Hepatocyte (in vitro differentiated cells): ENCODE measurements around the gene NLRC3. TPM values are rescaled to one million over a fixed set of nuclear protein-coding genes. Genes with fewer than 3 reads are reported as not detected.

Source experiments
- DNase-seq: peaks from one replicate; pipeline ENCODE4 v3.0.0-alpha.2; 2016; ENCODE audit warnings: low spot score
- H2AFZ ChIP-seq: fragments of 200-600 bp; sonication (generic); 2 replicates; pipeline ENCODE4 v1.6.0; 2016; ENCODE audit warnings: antibody characterized with exemption, mild to moderate bottlenecking
- H3K27ac ChIP-seq: fragments of 200-600 bp; sonication (generic); 2 replicates; pipeline ENCODE4 v1.5.1; 2016; ENCODE audit warnings: mild to moderate bottlenecking
- H3K27me3 ChIP-seq: fragments of 200-600 bp; sonication (generic); 2 replicates; pipeline ENCODE4 v1.6.1; 2016
- H3K36me3 ChIP-seq: fragments of 200-600 bp; sonication (generic); replicated peaks from 2 replicates; pipeline ENCODE4 v1.5.1; 2016; ENCODE audit warnings: low read depth; ENCODE audit not compliant: insufficient read depth
- H3K4me1 ChIP-seq: fragments of 200-600 bp; sonication (generic); 2 replicates; pipeline ENCODE4 v1.5.1; 2016; ENCODE audit warnings: mild to moderate bottlenecking, moderate library complexity; ENCODE audit not compliant: insufficient read depth
- H3K4me2 ChIP-seq: fragments of 200-600 bp; sonication (generic); 2 replicates; pipeline ENCODE4 v1.6.0; 2016
- H3K4me3 ChIP-seq: fragments of 200-600 bp; sonication (generic); 2 replicates; pipeline ENCODE4 v1.5.1; 2016; ENCODE audit warnings: mild to moderate bottlenecking
- H3K79me2 ChIP-seq: fragments of 200-600 bp; sonication (generic); 2 replicates; pipeline ENCODE4 v1.6.0; 2017; ENCODE audit warnings: mild to moderate bottlenecking
- H3K9me2 ChIP-seq: fragments of 200-600 bp; sonication (generic); replicated peaks from 2 replicates; pipeline ENCODE4 v1.6.0; 2017; ENCODE audit warnings: mild to moderate bottlenecking; ENCODE audit not compliant: insufficient read depth
- H3K9me3 ChIP-seq: fragments of 200-600 bp; sonication (generic); 2 replicates; pipeline ENCODE4 v1.5.1; 2016; ENCODE audit warnings: low read depth, mild to moderate bottlenecking
- H4K20me1 ChIP-seq: fragments of 200-600 bp; sonication (generic); 2 replicates; pipeline ENCODE4 v1.6.0; 2016; ENCODE audit warnings: mild to moderate bottlenecking; ENCODE audit not compliant: insufficient read depth, poor library complexity, severe bottlenecking
- EZH2 ChIP-seq: fragments of 200-600 bp; sonication (generic); IDR thresholded peaks from 2 replicates; pipeline ENCODE4 v1.6.1; 2016; ENCODE audit warnings: antibody characterized with exemption, mild to moderate bottlenecking, borderline replicate concordance
- EZH2phosphoT487 ChIP-seq: fragments of 200-600 bp; sonication (generic); IDR thresholded peaks from one replicate; pipeline ENCODE4 v1.6.1; 2018; ENCODE audit warnings: antibody characterized with exemption, mild to moderate bottlenecking, low read depth, moderate library complexity; ENCODE audit not compliant: unreplicated experiment, severe bottlenecking
- WGBS: methylation state at CpG from one replicate; pipeline ENCODE4 v1.1.6; 2016; ENCODE audit warnings: low lambda C conversion rate; ENCODE audit errors: missing lambda C conversion rate; 5-methylcytosine and 5-hydroxymethylcytosine counted together
- polyA plus RNA-seq: library from polyadenylated mRNA; unstranded; fragments of >200 nt; fragmentation: Nextera tagmentation; extraction: Ambion mirVana; gene quantifications from 2 replicates; pipeline ENCODE4 v1.2.1, GENCODE V29; 2016
- total RNA-seq: library from RNA; depleted of rRNA; stranded (reverse); fragments of >200 nt; gene quantifications from 2 replicates; pipeline ENCODE4 v1.2.3, GENCODE V29; 2014
- TF ChIP-seq, protein P1 (sequence below): fragments of 200-600 bp; sonication (generic); IDR thresholded peaks from 2 replicates; pipeline ENCODE4 v1.5.1; 2016; ENCODE audit warnings: antibody characterized with exemption, mild to moderate bottlenecking; ENCODE audit not compliant: poor library complexity

NLRC3 gene
- total and polyA plus RNA-seq, 2 experiments from 2014 or later = 0.10 to 0.15 TPM

DNA sequence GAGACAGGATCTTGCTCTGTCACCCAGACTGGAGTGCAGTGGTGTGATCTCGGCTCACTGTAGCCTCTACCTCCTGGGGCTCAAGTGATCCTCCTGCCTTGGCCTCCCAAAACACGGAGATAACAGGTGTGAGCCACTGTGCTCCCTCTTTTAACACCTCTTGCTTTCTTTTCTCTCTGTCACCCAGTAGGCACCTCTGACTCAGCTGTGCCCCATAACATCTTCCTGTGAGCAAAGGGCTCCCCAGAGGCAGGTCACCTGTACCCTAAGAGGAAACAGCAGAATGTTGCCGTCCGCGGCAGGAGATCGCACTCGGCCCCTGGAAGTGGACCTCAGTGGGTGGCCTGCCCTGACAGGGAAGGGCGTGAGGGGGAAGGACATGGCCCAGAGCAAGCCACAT lies 918 bp upstream of the NLRC3 start:
- WGBS = 92% methylated on average over 8 of the region's 8 CpGs
- Histone ChIP-seq H3K9me2 (no peaks in the 10 kb centered on the region), H3K9me3 (no peaks in the 10 kb centered on the region), H3K27ac (no peak overlapping the region), H3K36me3 (no peaks in the 10 kb centered on the region), H3K4me3 (no peak overlapping the region), H3K79me2 (no peaks in the 10 kb centered on the region), H4K20me1 (no peaks in the 10 kb centered on the region), H3K4me2 (no peak overlapping the region), H2AFZ (no peak overlapping the region), H3K27me3 (no peaks in the 10 kb centered on the region), H3K4me1 (peaks cover 19% of the 10 kb centered on the region)
- TF ChIP-seq EZH2phosphoT487 (no peak), EZH2 (no peak)
- TF ChIP-seq, protein P1, sequence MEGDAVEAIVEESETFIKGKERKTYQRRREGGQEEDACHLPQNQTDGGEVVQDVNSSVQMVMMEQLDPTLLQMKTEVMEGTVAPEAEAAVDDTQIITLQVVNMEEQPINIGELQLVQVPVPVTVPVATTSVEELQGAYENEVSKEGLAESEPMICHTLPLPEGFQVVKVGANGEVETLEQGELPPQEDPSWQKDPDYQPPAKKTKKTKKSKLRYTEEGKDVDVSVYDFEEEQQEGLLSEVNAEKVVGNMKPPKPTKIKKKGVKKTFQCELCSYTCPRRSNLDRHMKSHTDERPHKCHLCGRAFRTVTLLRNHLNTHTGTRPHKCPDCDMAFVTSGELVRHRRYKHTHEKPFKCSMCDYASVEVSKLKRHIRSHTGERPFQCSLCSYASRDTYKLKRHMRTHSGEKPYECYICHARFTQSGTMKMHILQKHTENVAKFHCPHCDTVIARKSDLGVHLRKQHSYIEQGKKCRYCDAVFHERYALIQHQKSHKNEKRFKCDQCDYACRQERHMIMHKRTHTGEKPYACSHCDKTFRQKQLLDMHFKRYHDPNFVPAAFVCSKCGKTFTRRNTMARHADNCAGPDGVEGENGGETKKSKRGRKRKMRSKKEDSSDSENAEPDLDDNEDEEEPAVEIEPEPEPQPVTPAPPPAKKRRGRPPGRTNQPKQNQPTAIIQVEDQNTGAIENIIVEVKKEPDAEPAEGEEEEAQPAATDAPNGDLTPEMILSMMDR = no peak
- DNase-seq = no peak

DNA sequence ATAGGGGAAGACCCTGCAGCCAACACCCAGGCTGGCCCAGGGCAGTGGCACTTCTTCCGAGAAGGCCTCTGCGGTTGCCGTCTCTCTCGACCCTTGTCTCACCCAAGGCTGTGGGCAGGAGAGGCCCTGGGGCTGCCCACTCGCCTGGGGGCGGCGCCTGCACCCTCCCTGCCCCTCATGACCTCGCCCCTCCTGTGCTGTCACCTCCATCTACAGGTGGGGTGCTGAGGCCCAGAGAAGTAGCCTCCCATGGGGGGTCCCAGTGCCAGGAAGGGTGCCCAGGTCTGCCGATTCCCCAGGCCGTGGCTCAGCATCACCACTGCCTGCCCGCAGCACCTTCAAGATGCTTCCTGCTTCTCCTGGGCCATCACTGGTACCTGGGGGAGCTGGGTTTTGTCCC lies 992 bp downstream of the NLRC3 start:
- DNase-seq = no peak
- WGBS = 94% methylated on average over 11 of the region's 11 CpGs
- Histone ChIP-seq H3K9me2 (no peaks in the 10 kb centered on the region), H3K4me3 (no peak overlapping the region), H3K79me2 (no peaks in the 10 kb centered on the region), H3K27ac (no peak overlapping the region), H3K36me3 (no peaks in the 10 kb centered on the region), H4K20me1 (no peaks in the 10 kb centered on the region), H2AFZ (no peak overlapping the region), H3K27me3 (no peaks in the 10 kb centered on the region), H3K4me1 (peaks cover 19% of the 10 kb centered on the region), H3K4me2 (no peak overlapping the region), H3K9me3 (no peaks in the 10 kb centered on the region)
- TF ChIP-seq, protein P1 = no peak
- TF ChIP-seq EZH2 = no peak
- TF ChIP-seq EZH2phosphoT487 = no peak

DNA sequence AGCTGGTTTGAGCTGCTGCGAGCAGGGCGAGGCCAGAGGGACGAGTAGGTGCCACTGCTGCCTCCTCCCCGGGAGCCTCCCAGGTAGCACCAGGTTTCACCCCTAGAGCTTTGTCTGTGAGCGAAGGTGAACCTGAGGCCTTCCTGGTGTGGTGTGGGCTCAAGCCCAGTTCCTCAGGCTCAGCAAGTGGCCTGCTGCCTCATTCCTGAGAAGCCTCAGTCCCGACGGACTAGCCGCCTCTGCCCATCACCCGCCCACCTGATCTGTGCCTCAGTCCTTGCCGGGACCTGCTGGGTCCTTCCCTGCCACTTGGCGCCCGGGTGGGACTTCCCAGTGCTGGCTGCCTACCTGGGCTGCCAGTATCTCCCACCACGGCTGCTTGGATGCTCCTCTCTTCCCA lies 1.7 kb downstream of the NLRC3 start:
- no peaks in the 10 kb centered on the region for H4K20me1 ChIP-seq
- peaks cover 13% of the 10 kb centered on the region for H3K4me1 ChIP-seq
- no peak overlapping the region for H3K27ac ChIP-seq
- H3K9me2 ChIP-seq = no peaks in the 10 kb centered on the region
- WGBS = 93% methylated on average over 13 of the region's 13 CpGs
- H3K4me3 ChIP-seq = no peak overlapping the region
- H3K4me2 ChIP-seq = no peak overlapping the region
- no peak overlapping the region for H2AFZ ChIP-seq
- H3K36me3 ChIP-seq = no peaks in the 10 kb centered on the region
- TF ChIP-seq, protein P1 = no peak
- TF ChIP-seq EZH2phosphoT487 = no peak
- TF ChIP-seq EZH2 = no peak
- H3K79me2 ChIP-seq = no peaks in the 10 kb centered on the region
- no peaks in the 10 kb centered on the region for H3K27me3 ChIP-seq
- DNase-seq = no peak
- H3K9me3 ChIP-seq = no peaks in the 10 kb centered on the region

- Histone ChIP-seq H3K79me2 (no peaks in the 10 kb centered on the region), H3K4me3 (no peak overlapping the region), H3K27me3 (no peaks in the 10 kb centered on the region), H3K36me3 (no peaks in the 10 kb centered on the region), H3K9me3 (no peaks in the 10 kb centered on the region), H2AFZ (no peak overlapping the region), H3K4me2 (no peak overlapping the region), H3K9me2 (no peaks in the 10 kb centered on the region), H3K27ac (no peak overlapping the region), H4K20me1 (no peaks in the 10 kb centered on the region), H3K4me1 (no peaks in the 10 kb centered on the region)
- TF ChIP-seq EZH2phosphoT487 (no peak), EZH2 (no peak)
- TF ChIP-seq, protein P1 = no peak
- no peak for DNase-seq
- 93% methylated on average over 13 of the region's 14 CpGs for WGBS
Observed at GRCh38 chr16:3574195-3574594, 3.0 kb downstream of the NLRC3 start.
